SHP77 (cell line): ENCODE measurements around the gene FUT8.
"Not testable (repeated sequence)": the region's sequence is repeated elsewhere in the genome, so short reads cannot be mapped to it uniquely, and the experiment has no call there.

Experiments
- DNase-seq, 2 experiments: peaks; one replicate each; lab custom pipeline; 2025; lab: John Stamatoyannopoulos, UW

The FUT8 gene

DNA sequence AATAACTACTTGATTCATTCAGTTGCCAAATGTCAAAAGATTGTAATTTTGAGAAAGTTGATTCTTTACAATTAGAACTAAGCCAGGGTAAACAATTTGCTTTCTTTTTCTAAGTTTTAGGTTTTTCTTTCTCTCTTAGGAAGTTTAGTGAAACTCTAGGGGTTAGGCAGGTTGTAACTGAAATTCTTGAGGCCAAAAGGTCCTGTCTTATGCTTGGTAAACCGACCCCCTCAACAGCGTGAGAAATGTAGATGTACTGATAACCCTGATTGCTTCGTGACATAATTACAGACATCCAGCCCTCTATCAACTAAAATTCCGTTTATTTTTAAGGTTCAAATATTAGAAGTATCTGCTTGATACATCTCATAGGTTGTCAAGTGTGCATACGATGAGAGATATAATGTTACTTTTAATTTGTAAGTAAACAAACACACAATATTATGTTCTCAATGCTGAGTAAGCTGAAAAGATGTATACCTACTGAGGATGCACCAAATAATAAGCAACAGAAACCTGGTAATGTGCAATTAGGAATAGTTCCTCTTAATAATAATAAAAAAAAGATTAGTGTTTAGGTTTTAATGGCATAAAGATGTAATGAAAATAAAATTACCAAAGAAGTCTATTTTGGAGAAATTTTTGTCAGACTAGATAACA, 7.2 kb downstream of the FUT8 start:
- no peak for DNase-seq

DNA sequence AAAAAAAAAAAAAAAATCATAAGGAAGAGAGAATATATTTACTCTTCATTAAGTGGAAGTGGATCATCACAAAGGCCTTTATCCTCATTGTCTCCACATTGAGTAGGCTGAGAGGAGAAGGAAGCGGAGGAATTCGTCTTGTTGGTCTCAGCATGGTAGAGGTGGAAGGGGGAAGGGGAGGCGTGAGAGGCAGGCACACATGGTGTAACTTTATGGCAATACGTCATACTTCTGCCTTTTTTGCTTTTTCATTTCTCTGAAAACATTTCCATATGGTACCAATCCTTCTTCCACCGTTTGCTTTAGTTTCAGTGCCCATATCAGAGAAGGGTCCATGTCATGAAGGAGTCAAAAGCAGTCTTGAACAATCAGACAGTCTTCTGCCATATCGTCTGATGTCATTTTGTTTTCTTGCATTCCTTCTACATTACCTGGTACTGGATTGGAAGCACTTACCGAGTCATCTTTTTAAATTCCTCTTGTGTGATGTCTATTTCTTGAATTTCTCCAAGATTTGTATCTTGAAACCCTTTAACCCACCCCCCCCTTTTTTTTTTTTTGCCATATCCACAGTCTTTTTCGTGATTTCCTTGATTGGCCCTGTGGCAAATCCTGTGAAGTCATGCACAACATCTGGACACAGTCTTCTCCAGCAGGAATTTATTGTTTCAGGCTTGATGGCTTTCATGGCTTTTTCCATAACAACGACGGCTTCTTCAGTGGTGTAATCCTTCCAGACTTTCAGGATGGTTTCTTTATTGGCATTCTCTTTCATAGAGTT, 8.9 kb downstream of the FUT8 start:
- no peak for DNase-seq

DNA sequence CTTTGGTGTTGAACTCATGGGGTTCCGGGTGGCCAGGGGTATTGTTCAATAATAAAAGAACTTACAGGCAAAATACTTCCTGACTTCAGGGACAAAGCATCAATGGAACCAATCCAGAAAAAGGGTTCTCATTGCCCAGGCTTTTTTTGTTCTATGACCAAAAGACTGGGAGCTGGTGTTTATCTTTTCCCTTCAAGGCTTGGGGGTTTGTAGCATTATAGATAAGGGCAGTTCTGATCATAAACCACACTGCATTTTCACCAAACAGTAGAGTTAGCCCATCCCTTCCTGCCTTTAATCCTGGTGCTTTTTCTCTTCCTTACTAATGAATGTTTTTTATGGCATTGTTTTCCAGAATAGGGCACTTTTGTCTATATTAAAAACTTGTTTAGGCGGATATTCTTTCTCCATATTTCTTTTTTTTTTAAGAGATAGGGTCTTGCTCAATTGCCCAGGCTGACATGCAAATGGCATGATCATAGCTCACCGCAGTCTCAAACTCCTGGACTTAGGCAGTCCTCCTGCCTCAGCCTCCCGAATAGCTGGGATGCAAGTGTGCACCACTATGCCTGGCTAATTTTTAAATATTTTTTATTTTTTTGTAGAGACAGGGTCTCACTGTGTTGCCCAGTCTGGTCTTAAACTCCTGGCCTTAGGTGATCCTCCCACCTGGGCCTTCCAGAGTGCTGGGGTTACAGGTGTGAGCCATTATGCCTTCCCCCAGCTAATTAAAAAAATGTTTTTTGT, 9.7 kb downstream of the FUT8 start:
- no peak for DNase-seq

DNA sequence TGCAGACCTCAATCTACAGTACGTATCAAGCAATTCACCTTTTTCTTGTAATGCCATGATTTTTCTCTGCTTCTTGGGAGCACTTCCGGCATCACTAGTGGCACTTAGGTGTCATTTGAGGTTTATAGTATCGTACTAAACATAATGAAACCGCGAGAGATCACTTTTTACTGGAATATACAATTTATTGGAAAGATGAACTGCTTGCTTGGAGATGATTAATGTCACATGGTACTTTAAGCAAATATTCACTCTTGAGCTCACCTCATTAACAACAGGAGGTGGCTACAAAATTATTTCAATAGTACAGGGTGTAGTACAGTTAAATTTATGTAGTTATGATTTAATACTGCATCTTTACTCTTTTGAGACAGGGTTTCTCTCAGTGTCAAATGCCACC, 11.5 kb downstream of the FUT8 start:
- DNase-seq, result no peak

DNA sequence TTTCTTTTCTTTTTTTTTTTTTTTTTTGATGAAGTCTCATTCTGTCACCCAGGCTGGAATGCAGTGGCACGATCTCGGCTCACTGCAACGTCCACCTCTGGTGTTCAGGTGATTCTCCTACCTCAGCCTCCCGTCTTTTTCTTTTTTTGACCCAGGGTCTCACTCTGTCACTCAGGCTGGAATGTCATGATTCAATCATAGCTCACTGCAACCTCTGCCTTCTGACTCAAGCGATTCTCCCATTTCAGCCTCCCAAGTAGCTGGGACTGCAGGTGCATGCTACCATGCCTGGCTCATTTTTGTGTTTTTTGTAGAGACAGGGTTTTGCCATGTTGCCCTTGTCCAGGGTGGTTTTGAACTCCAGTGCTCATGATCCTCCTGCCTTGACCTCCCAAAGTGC, 12.0 kb downstream of the FUT8 start:
- no peak for DNase-seq

DNA sequence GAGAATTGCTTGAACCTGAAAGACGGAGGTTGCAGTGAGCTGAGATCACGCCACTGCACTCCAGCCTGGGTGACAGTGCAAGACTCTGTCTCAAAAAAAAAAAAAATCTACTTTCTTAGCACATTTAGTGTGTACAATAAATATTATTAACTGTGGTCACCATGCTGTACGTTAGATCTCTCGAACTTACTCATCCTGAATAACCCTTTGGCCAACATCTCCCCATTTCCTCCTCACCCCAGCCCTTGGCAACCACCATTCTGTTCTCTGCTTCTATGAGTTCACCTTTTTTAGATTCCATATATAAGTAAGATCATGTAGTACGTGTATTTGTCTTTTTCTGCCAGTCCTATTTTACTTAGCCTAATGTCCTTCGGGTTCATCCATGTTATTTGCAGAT, 13.4 kb downstream of the FUT8 start:
- no peak for DNase-seq

DNA sequence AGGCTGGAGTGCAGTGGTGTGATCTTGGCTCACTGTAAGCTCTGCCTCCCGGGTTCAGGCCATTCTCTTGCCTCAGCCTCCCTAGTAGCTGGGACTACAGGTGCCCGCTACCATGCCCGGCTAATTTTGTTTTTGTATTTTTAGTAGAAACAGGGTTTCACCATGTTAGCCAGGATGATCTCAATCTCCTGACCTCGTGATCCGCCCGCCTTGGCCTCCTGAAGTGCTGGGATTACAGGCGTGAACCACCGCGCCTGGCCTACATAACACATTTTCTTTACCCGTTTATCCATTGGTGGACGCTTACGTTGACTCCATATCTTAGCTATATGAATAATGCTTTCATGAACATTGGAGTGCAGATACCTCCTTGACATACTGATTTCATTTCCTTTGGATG, 14.4 kb downstream of the FUT8 start:
- not testable (repeated sequence) for DNase-seq

DNA sequence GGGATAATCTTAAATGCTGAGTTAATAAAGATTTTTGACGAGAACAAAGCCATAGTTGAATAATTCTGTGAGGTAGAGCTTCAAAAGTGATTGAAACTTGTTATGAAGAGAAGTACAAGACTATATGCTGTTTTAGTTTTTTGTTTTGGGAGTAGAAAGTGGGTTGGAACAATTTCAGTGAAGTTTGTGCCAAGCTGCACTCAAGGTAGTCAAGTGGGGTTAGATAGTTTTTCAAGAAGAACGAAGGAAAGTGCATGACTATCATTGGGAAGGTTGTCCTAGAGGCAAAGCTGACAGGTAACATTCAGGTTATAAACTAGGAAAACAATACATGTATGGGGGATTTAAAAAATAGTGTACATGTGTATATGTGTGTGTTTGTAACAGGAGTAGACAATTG, 16.2 kb downstream of the FUT8 start:
- no peak for DNase-seq

DNA sequence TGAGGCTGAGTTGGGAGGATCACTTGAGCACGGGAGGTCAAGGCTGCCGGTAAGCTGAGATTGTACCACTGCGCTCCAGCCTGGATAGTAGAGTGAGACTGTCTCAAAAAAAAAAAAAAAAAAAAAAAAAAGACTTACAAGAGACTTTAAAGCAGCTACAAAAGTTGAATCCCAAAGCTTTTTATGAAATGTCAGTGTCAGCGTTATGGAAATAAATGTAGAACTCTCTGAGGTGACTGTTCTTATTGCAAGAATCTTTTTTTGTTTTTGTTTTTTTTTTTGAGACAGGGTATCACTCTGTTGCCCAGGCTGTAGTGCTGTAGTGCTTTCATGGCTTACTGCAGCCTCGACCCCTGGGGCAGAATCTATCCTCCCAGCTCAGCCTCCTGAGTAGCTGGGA, 17.2 kb downstream of the FUT8 start:
- no peak for DNase-seq

DNA sequence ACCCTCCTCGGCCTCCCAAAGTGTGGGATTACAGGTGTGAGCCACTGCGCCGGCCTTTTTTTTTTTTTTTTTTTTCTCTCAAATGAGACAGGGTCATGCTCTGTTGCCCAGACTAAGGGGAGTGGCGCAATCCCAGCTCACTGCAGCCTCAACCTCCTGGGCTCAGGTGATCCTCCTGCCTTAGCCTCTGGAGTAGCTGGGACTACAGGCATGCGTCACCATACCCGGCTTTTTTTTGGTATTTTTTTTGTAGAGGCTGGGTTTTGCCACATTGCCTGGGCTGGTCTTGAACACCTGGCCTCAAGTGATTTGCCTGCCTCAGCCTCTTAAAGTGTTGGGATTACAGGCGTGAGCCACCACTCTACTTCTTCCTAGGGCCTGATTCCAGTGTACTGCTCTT, 18.7 kb downstream of the FUT8 start:
- no peak for DNase-seq

DNA sequence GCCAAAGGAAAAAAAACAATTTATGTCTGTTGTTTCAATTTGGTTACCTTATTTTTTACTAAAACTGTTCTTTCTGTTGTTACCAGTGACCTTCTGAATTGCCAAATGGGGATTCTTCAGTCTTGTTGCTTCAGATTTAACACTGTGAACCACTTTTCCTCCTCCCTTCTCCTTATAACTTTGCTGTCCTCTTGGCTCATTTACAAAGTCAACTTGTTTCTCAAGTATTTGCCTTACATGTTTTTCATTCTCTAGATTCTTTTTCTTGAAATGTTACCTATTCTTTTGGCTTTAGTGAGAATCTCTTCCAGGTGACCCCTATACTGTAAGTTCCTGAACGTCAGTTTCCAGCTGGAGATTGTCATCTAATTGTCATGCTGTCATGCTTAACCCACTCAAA, 19.4 kb downstream of the FUT8 start:
- DNase-seq, result no peak

DNA sequence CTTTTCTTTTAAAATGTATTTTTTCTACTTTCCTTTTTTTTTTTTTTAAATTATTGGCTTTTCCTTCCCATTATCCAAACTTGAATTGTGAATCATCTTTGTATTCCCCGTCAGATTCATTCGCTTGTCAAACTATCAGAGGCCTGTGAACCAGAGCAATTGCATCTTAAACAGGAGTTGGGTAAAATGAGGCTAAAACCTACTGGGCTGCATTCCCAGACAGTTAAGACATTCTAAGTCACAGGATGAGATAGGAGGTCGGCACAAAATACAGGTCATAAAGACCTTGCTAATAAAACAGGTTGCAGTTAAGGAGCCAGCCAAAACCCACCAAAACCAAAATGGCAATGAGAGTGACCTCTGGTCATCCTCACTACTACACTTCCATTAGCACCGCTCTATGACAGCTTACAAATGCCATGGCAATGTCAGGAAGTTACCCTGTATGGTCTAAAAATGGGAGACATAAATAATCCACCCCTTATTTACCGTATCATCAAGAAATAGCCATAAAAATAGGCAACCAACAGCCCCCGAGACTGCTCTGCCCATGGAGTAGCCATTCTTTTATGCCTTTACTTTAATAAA, 19.9 kb downstream of the FUT8 start:
- no peak for DNase-seq

DNA sequence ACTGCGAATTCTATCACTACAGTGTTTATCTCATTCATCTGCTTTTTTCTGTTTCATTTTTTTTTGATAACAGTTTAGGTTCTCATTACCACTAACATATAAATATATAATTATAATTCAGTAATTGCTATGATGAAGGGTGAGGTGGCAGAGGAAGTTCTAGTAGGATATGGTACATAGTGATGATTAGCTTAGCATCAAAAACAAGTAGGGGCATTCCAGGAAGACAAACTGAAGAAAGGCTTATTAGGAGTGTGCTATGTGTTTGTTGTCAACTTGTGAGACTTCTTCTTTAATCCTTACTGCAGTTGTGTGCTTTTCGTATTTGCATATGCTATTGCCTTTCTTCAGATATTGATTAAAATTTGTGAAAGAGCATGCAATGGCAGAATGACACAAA, 20.6 kb downstream of the FUT8 start:
- DNase-seq, result no peak

DNA sequence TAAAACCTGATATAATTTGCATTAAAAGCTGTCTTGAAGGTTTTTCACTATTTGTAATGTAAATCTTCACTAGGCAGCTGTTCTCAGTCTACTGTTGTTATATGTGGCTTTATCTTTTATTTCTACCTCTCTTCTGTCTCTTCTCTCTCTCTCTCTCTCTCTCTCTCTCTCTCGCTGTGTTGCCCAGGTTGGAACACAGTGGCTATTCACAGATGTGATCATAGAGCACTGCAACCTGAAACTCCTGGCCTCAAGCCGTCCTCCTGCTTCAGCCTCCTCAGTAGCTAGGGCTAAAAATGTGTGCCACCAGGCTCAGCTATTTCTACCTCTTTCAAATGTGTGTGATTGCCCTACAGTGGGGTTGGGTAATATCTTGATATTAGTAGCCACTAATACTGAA, 21.1 kb downstream of the FUT8 start:
- no peak for DNase-seq

DNA sequence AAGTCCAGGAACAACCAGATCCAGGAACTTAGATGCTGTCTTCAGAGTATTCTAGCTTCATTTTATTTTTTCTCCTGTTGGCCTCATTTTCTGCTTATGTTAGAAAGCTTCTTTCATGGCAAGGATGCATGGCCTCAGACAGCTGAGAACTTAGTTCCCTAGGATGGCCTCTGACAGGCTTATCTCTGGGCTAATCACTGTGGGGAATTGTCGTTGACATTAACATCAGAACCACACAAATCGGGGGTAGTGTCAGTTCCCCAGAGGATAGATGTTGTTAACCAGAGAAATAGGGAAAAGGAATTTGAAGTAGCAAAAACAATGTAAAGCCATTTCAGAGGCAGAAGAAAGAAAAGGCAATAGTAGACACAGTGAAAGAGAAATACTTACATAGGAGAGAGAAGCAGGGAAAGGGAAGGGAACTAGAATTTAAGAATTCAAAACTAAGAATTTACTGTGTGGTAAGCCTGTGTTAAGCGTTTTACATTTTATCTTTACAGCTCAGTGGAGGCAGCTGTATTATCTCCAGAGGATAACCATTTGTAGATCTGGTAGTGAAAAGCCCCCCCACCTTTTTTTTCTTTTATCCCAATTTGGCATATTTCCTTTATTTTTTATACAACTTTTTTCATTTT, 21.8 kb downstream of the FUT8 start:
- DNase-seq, result no peak

DNA sequence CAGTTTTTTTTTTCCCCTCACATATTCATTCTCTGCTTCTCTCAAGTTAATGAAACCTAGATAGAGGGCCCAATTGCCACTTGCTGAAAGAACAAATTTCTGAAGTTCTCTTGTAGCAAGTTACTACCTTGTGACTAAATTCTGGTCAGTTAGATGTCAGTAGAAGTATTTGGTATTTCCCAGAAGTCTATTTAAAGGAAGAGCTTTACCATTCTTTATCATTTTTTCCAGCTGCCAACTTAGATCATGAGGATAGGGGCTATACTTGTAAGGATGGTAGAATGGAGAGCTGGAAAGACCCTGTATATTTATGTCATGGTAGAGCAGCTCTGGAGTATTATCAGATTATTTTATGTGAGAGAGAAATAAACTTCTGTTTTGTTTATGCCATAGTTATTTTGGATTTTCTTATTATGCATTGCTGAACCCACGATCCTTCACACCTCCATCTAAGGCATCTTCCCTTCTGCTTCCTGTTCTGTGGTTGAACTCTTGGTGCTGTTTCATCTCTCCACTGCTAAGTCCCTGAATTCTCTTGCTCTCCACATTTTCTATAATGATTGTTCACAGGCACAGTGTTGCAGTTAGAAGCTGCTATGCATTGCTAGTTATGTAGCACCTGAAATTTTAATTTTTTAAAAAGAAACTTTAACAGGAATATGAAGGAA, 25.9 kb downstream of the FUT8 start:
- no peak for DNase-seq

DNA sequence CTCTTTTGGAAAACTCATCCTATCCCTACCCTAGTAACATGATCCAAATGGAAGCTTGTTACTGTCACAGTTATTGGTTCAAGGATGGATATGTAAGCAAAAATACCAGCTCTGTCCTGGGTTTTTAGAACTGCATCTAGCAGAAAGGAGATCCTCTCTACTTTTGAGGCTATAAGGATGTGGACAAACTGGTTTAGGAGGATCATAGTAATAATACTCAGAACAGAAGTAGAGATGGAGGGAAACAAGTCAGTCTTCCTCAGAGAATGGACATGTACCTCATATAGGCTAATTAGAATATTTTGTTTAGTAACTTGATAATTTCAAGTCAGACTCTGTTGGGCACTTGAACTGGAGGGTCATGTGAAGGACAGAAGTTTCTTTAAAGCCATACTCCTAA, 26.6 kb downstream of the FUT8 start:
- DNase-seq, result no peak

DNA sequence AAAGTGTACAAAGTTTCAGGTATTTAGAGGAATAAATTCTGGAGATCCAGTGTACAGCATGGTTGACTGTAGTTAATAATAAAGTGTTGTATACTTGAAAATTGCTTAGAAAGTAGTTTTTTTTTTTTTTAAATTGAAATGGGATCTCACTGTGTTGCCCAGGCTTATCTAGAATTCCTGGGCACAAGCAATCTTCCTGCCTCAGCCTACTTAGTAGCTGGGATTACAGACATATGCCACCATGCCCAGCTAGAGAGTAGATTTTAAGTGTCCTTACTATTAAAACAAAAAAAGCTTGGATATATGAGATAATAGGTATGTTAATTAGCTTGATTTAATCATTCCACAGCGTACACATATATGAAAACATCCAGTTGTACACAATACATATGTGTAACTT, 27.7 kb downstream of the FUT8 start:
- DNase-seq, result no peak

DNA sequence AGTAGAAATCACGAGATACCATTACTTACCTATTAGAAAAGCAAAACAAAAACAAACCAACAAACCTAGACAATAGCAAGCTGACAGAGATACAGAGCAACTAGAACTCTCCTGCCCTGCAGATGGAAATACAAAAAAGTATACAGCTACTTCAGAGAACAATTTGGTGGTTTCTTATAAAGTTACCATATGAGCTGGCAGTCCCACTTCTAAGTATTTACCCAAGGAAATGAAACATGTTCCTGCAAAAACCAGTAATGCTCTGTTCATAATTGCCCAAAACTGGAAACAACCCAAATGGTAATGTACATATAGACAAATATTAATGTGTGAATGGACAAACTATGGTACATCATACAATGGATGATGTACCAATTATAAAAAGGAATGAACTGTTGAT, 31.7 kb downstream of the FUT8 start:
- no peak for DNase-seq

DNA sequence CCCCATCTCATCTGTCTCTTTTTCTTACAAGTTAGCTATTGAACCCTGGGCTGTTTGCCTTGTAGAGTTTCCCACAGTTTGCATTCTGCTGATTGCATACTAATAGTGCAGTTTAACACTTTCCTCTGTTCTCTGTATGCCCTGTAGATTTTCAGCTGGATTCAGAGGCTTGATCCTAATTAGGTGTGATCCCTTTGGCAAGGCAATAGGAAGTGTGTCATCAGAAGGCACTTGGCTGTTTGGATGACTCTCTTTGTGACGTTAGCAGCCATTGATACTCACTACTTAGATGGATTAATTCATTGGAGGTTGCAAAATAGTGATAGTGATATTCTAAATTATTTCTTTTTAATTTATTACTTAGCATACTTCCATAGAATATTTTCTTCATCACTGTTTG, 33.6 kb downstream of the FUT8 start:
- DNase-seq, result no peak

DNA sequence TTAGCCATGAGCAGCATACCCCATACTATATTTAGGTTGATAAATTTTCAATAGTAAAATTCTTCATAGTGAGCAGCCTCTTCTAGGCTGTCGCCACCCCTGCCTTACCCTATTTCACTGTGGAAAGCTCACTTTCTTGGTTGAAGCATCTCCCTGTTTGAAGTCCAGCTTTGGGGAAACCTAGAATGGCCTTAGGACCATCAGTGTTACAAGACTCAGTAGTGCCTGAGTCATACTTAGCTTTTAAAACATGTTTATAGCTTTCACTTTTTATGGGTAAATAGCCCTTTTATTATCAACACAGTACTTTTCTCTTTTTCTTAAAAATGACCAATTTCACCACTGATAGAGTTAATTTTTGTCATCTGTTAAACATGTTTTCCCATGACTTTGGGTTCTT, 37.1 kb downstream of the FUT8 start:
- no peak for DNase-seq
